Colonic mucosa (tissue), 4 donors: ENCODE data around the gene BDH1. TPM values are rescaled to one million over a fixed set of nuclear protein-coding genes. Genes with fewer than 3 reads are reported as not detected.

ENCODE experiments used
- DNase-seq: peaks from one replicate; pipeline ENCODE4 v3.0.0-alpha.2; 2020
- H3K27ac ChIP-seq: fragments of 200-600 bp; one replicate; pipeline ENCODE4 v1.8.0; 2021
- H3K27me3 ChIP-seq: fragments of 200-600 bp; one replicate; pipeline ENCODE4 v1.8.0; 2021
- H3K36me3 ChIP-seq: fragments of 200-600 bp; one replicate; pipeline ENCODE4 v1.8.0; 2021
- H3K4me1 ChIP-seq: fragments of 200-600 bp; one replicate; pipeline ENCODE4 v1.8.0; 2021; ENCODE audit warnings: mild to moderate bottlenecking
- H3K4me3 ChIP-seq: fragments of 200-600 bp; one replicate; pipeline ENCODE4 v1.8.0; 2021
- H3K9ac ChIP-seq, 2 donors: one replicate each; pipeline ENCODE4 v1.7.0; 2013; ENCODE audit warnings: control low read depth in 2 of 2, low read depth in 2 of 2, low read length in 2 of 2
- H3K9me3 ChIP-seq: fragments of 200-600 bp; one replicate; pipeline ENCODE4 v1.8.0; 2021
- intact Hi-C: fragments of 100-400 bp; cut with DNase I; formaldehyde crosslinking; loops from one replicate; pipeline ENCODE4 v1.14.1; 2022
- total RNA-seq, 2 donors: library from RNA; stranded (reverse); fragmentation: NEBNext Ultra II Directional in 1 of 2; extraction: Animal tissue kit (Norgen Biotek cat#: 25700) in 1 of 2; gene quantifications; one replicate each; pipeline ENCODE4 v1.2.1, GENCODE V29; 2021
- TF ChIP-seq, protein P1 (sequence below): fragments of 200-600 bp; IDR thresholded peaks from one replicate; pipeline ENCODE4 v1.8.0; 2022; ENCODE audit warnings: antibody characterized with exemption, mild to moderate bottlenecking
- donor health status: healthy.
- donor health status: DM: no; HTN: no; CAD: no.
- donor health status: DM: no; HTN: no; CAD: no.

The BDH1 gene
- total RNA-seq, 2 donors from 2014 or later = 154 to 180 TPM

DNA sequence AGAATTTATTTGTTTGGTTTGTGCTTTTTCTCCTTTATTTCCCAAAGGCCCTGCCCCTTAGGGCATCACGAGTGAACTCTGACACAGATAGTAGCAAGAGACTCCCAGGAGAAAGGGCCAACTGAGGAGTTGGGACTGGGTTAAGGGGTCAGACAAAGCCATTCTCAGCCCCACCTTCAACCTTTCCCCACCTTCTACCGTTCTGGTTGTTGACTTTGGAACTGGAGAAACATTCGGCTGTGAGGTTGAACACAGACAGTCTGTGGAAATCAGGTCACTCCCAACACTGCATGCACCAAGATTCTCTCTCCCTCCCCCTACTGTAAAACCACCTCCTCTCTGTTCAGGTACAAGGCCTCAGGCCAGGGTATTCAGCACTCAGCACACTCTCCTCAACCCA, 3.9 kb upstream of the BDH1 start:
- no peak overlapping the region for H3K9ac ChIP-seq
- DNase-seq = no peak

DNA sequence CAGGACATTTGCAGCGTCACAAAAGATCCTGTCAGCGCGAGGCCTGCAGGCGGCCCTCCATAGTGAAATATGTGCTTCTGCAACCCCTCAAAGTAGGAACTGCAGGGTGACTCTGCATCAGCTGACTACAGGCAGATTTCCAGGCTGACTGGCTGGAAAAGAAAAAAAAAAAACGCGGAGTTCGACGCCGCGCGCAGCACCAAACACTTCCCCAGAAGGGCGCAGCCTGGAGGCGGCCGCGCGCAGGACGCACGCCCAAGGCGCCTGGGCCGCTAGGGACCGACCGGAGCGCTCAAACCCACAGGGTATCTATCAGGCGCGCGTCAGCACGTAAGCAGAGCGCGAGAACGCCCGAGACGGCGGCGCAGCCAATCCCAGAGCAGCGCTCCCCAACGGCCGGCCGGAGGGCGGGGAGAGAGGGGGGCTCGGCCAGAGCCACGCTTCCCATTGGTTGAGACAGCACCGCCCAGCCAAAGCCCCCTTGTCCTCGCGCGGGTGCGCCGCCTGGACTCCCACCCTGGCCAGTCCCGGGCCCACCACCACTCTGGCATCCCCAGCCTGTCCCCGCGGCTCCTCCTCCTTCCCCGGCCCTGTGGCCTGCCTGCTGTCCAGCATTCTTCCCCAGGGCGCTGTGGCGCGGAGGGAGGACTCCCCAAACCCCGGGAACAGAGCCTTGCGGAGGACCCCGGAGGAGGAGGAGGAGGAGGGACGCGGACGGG, 1.0 kb downstream of the BDH1 start:
- Histone ChIP-seq H3K36me3 (no peaks in the 10 kb centered on the region), H3K9ac (peak overlapping the region; percentile 88 to 95), H3K27me3 (no peaks in the 10 kb centered on the region), H3K4me1 (peaks cover 3% of the 10 kb centered on the region), H3K27ac (peak overlapping the region; percentile 92), H3K9me3 (no peaks in the 10 kb centered on the region), H3K4me3 (peak overlapping the region; percentile 84)
- DNase-seq = peak; percentile 98
- intact Hi-C loops = no loop called here
- TF ChIP-seq, protein P1, sequence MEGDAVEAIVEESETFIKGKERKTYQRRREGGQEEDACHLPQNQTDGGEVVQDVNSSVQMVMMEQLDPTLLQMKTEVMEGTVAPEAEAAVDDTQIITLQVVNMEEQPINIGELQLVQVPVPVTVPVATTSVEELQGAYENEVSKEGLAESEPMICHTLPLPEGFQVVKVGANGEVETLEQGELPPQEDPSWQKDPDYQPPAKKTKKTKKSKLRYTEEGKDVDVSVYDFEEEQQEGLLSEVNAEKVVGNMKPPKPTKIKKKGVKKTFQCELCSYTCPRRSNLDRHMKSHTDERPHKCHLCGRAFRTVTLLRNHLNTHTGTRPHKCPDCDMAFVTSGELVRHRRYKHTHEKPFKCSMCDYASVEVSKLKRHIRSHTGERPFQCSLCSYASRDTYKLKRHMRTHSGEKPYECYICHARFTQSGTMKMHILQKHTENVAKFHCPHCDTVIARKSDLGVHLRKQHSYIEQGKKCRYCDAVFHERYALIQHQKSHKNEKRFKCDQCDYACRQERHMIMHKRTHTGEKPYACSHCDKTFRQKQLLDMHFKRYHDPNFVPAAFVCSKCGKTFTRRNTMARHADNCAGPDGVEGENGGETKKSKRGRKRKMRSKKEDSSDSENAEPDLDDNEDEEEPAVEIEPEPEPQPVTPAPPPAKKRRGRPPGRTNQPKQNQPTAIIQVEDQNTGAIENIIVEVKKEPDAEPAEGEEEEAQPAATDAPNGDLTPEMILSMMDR = peak; percentile 61

More for the DNA sequence above, 3.9 kb upstream of the BDH1 start:
- Histone ChIP-seq H3K4me1 (no peaks in the 10 kb centered on the region), H3K4me3 (no peak overlapping the region), H3K9me3 (no peaks in the 10 kb centered on the region), H3K36me3 (no peaks in the 10 kb centered on the region), H3K27ac (no peak overlapping the region), H3K27me3 (no peaks in the 10 kb centered on the region)
- TF ChIP-seq, protein P1 = no peak
- intact Hi-C loops = no loop called here

DNA sequence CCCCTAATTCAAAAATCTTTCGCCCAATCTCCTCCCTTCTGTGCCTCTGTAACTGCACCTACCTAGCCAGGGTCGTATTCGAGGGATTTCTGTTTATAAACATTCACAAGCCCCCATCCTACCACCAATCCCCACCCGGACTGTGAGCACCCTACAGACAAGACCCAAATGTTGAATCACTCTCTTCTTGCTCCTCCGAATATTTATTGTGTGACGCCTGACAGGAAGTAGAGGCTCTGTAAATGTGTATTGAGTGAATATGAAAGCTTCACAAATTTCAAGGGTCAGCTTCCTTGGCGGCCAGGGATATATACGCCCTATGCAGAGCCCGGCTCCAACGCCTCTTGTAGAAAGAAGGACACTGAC, 1.6 kb downstream of the BDH1 start:
- TF ChIP-seq, protein P1 = no peak
- H3K4me1 ChIP-seq = peaks cover 3% of the 10 kb centered on the region
- peak overlapping the region; percentile 92 for H3K27ac ChIP-seq
- intact Hi-C loops = no loop called here
- no peaks in the 10 kb centered on the region for H3K27me3 ChIP-seq
- H3K9ac ChIP-seq = peak overlapping the region; percentile 1 to 88
- H3K4me3 ChIP-seq = peak overlapping the region; percentile 84
- no peak for DNase-seq
- no peaks in the 10 kb centered on the region for H3K36me3 ChIP-seq
- H3K9me3 ChIP-seq = no peaks in the 10 kb centered on the region

DNA sequence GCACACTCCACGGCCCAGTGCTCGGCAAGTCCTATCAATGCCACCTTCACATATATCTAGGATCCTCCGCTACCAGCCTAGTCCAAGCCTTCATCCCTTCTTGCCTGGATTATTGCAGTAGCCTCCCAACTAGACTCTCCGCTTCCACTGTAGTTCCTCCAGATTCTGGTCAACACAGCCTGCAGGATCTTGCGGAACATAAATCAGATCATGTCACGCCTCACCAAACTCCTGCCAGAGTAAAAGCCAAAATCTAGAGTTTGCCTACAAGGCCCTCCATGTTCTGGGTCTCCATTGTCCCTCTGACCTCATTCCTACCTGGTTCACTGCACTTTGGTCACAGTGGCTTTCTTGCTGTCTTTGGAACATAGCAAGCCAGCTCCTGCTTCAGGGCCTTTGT, 3.6 kb downstream of the BDH1 start:
- TF ChIP-seq, protein P1 = no peak
- Histone ChIP-seq H3K9me3 (no peaks in the 10 kb centered on the region), H3K9ac (no peak overlapping the region), H3K4me1 (peaks cover 10% of the 10 kb centered on the region), H3K27me3 (no peaks in the 10 kb centered on the region), H3K27ac (no peak overlapping the region), H3K4me3 (no peak overlapping the region), H3K36me3 (no peaks in the 10 kb centered on the region)
- no peak for DNase-seq
- intact Hi-C loops = no loop called here

DNA sequence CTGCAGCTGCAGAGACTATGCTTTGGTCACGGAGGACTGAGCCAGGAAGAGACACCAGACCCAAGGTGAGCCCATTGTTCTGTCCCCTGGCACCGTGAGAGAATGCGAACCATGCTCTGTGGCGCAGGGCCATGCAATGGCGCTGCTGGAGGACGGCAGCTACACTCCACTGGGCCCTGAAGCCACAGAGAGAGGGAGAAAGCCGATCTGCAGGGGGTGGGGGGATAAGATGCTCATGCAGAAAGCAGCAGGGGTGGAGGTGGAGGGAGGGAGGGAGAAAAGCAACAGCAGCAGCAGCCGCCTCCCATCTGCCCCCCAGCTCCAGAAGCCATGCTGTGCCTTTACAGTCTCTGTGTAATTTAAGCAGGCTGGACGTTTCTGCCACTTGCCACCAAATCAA, 5.3 kb downstream of the BDH1 start:
- no peak for DNase-seq
- H3K27ac ChIP-seq = no peak overlapping the region
- peaks cover 10% of the 10 kb centered on the region for H3K4me1 ChIP-seq
- no peak overlapping the region for H3K4me3 ChIP-seq
- H3K27me3 ChIP-seq = no peaks in the 10 kb centered on the region
- TF ChIP-seq, protein P1 = no peak
- H3K9ac ChIP-seq = no peak overlapping the region
- H3K9me3 ChIP-seq = no peaks in the 10 kb centered on the region
- intact Hi-C loops = no loop called here
- H3K36me3 ChIP-seq = no peaks in the 10 kb centered on the region
